ENCODE data around the gene ATP5PO.
A peak's percentile ranks its signal among the peaks of the same experiment; 100 is the strongest.
"Not testable (repeated sequence)": the region's sequence is repeated elsewhere in the genome, so short reads cannot be mapped to it uniquely, and the experiment has no call there.

The ATP5PO gene

GRCh38 chr21:33936301-33937038 lies 20.9 kb upstream of the ATP5PO start:
- ChIA-PET POLR2A (no interaction called here), CTCF (interaction anchor here (0.5 to 0.7 kb wide), 2 partner anchors 12 to 1336 kb away, joined by 3 read pairs; no protein-coding TSS in a partner anchor)
- no peak for DNase-seq (ENCODE audit: extremely low spot score)
- TF ChIP-seq SP1 (IDR thresholded peaks at IDR 0.05) (no peak), FOXK2 (IDR thresholded peaks at IDR 0.05) (no peak), LEF1 (IDR thresholded peaks at IDR 0.05; ENCODE audit: borderline replicate concordance) (no peak), NFRKB (IDR thresholded peaks at IDR 0.05) (no peak), SUZ12 (IDR thresholded peaks at IDR 0.05) (no peak), BHLHE40 (IDR thresholded peaks at IDR 0.05; ENCODE audit: borderline replicate concordance) (no peak), CTBP1 (IDR thresholded peaks at IDR 0.05; ENCODE audit: borderline replicate concordance) (no peak), FOXM1 (IDR thresholded peaks at IDR 0.05; ENCODE audit: borderline replicate concordance) (no peak), TARDBP (IDR thresholded peaks at IDR 0.05) (no peak), PKNOX1 (IDR thresholded peaks at IDR 0.05) (no peak)

- TF ChIP-seq FOXA1 (IDR thresholded peaks at IDR 0.05) (no peak), ELF4 (IDR thresholded peaks at IDR 0.05) (no peak), TARDBP (IDR thresholded peaks at IDR 0.05) (no peak)
- ChIA-PET CTCF (interaction anchor here (1.9 kb wide), 1 partner anchor 9 kb away, joined by 7 read pairs; no protein-coding TSS in a partner anchor), POLR2A (interaction anchor here (0.9 to 1.0 kb wide), 2 partner anchors 9 to 10 kb away, joined by 4 read pairs; no protein-coding TSS in a partner anchor)
- no peak for DNase-seq (ENCODE audit: extremely low spot score)
Measured at GRCh38 chr21:33932731-33933130, 17.1 kb upstream of the ATP5PO start.

GRCh38 chr21:33931799-33932390 lies 16.3 kb upstream of the ATP5PO start:
- ChIA-PET POLR2A (interaction anchor here (0.9 to 1.0 kb wide), 2 partner anchors 16 to 20 kb away, joined by 3 to 4 read pairs; no protein-coding TSS in a partner anchor), CTCF (interaction anchor here (0.7 kb wide), 1 partner anchor 412 kb away, joined by 5 read pairs; no protein-coding TSS in a partner anchor)
- DNase-seq (ENCODE audit: extremely low spot score) = no peak
- TF ChIP-seq ZNF384 (IDR thresholded peaks at IDR 0.05) (no peak), CTBP1 (IDR thresholded peaks at IDR 0.05; ENCODE audit: borderline replicate concordance) (no peak), L3MBTL2 (conservative IDR thresholded peaks at IDR 0.05) (no peak), FOXK2 (IDR thresholded peaks at IDR 0.05) (no peak), BHLHE40 (IDR thresholded peaks at IDR 0.05; ENCODE audit: borderline replicate concordance) (no peak)

GRCh38 chr21:33931052-33931798 lies 15.6 kb upstream of the ATP5PO start:
- DNase-seq (ENCODE audit: extremely low spot score); CTCF ChIA-PET: not testable (repeated sequence)
- POLR2A ChIA-PET = interaction anchor here (0.9 to 1.0 kb wide), 2 partner anchors 17 to 21 kb away, joined by 3 to 4 read pairs; no protein-coding TSS in a partner anchor

- POLR2A ChIA-PET; CTCF ChIA-PET; DNase-seq (ENCODE audit: extremely low spot score): not testable (repeated sequence)
Measured at GRCh38 chr21:33926248-33926647, 10.6 kb upstream of the ATP5PO start.

- DNase-seq (ENCODE audit: extremely low spot score) = no peak
- TF ChIP-seq BHLHE40 (IDR thresholded peaks at IDR 0.05; ENCODE audit: borderline replicate concordance) (no peak), LEF1 (IDR thresholded peaks at IDR 0.05; ENCODE audit: borderline replicate concordance) (no peak), HDGF (IDR thresholded peaks at IDR 0.05; ENCODE audit: borderline replicate concordance) (no peak), FOXK2 (IDR thresholded peaks at IDR 0.05) (no peak), SUZ12 (IDR thresholded peaks at IDR 0.05) (no peak)
- ChIA-PET CTCF (interaction anchor here (0.8 to 3.0 kb wide), 21 partner anchors 9 to 436 kb away, joined by 3 to 50 read pairs (median 5); partner anchors contain the start of genes MRPS6 and SLC5A3), POLR2A (no interaction called here)
Measured at GRCh38 chr21:33924766-33925100, 9.1 kb upstream of the ATP5PO start.

- peak; percentile 82 for DNase-seq (ENCODE audit: extremely low spot score)
- no peak for TF ChIP-seq BHLHE40 (IDR thresholded peaks at IDR 0.05; ENCODE audit: borderline replicate concordance)
- TF ChIP-seq ARNT (IDR thresholded peaks at IDR 0.05) = no peak
- TF ChIP-seq FOXA1 (IDR thresholded peaks at IDR 0.05) = no peak
- no peak for TF ChIP-seq LEF1 (IDR thresholded peaks at IDR 0.05; ENCODE audit: borderline replicate concordance)
- TF ChIP-seq PKNOX1 (IDR thresholded peaks at IDR 0.05) = no peak
- TF ChIP-seq ZNF384 (IDR thresholded peaks at IDR 0.05) = no peak
- no peak for TF ChIP-seq TARDBP (IDR thresholded peaks at IDR 0.05)
- no peak for TF ChIP-seq L3MBTL2 (conservative IDR thresholded peaks at IDR 0.05)
- no peak for TF ChIP-seq CTBP1 (IDR thresholded peaks at IDR 0.05; ENCODE audit: borderline replicate concordance)
- TF ChIP-seq FOXM1 (IDR thresholded peaks at IDR 0.05; ENCODE audit: borderline replicate concordance) = no peak
- no peak for TF ChIP-seq FOXK2 (IDR thresholded peaks at IDR 0.05)
- ChIA-PET CTCF (interaction anchor here (0.6 to 3.0 kb wide), 27 partner anchors 9 to 443 kb away, joined by 3 to 50 read pairs (median 4); partner anchors contain the start of genes MRPS6 and SLC5A3), POLR2A (interaction anchor here (1.0 to 1.5 kb wide), 2 partner anchors 9 to 209 kb away, joined by 3 to 4 read pairs; no protein-coding TSS in a partner anchor)
Measured at GRCh38 chr21:33924079-33924765, 8.6 kb upstream of the ATP5PO start.

Measured in HEK293T (cell line).